ENCODE data around the gene MYOCD. TPM values are rescaled to one million over a fixed set of nuclear protein-coding genes. Genes with fewer than 3 reads are reported as not detected.

MYOCD gene
- polyA plus RNA-seq, 2 of the 4 experiments (the other 2 are of a cell fraction): 8.6 to 12.5 TPM

GRCh38 chr17:12789481-12790248 is 124.0 kb downstream of the MYOCD start, which contains the start of gene ARHGAP44:
TSS of gene ARHGAP44 (plus strand) at chr17:12789498. CDS start at chr17:12789839, 341 bp downstream.
- Histone ChIP-seq H3K9me3 (no peaks in the 10 kb centered on the region), H3K27ac (peak within 1 kb of the TSS; percentile 72 to 86), H3K4me2 (peak within 1 kb of the TSS; percentile 92), H3K4me1 (0 out of 3 replicates have a peak, but pooled peaks cover 3% of the 10 kb centered on the region), H3K4me3 (peak within 1 kb of the TSS; percentile 74)
- ATAC-seq: peak; percentile 97 to 98
- ChIA-PET CTCF (interaction anchor here (0.6 to 1.4 kb wide), 5 partner anchors 17 to 607 kb away, joined by 3 to 6 read pairs (median 4); no protein-coding TSS in a partner anchor), POLR2A (no interaction called here)
- peak in 1 of 2 experiments; percentile 64 for DNase-seq (ENCODE audit: low read depth in 1 of 2, low spot score in 1 of 2)
- FAIRE-seq: no peak
- TF ChIP-seq MAX (IDR thresholded peaks at IDR 0.05) (peak; percentile 57), ZC3H11A (IDR thresholded peaks at IDR 0.05) (no peak), RAD21 (conservative IDR thresholded peaks at IDR 0.05 in 1 of 2, IDR thresholded peaks at IDR 0.05 in 1 of 2) (no peak; a peak in 1 of 5 replicates), CHD4 (IDR thresholded peaks at IDR 0.05; ENCODE audit: borderline replicate concordance) (no peak), RFX5 (IDR thresholded peaks at IDR 0.05) (no peak), ZNF302 (CRISPR knock-in tag; IDR thresholded peaks at IDR 0.05) (no peak), JUN (IDR thresholded peaks at IDR 0.05) (peak in 1 of 2 experiments; percentile 53; a peak in 2 of 5 replicates), FOSB (CRISPR knock-in tag; IDR thresholded peaks at IDR 0.05) (no peak), ATOH8 (CRISPR knock-in tag; IDR thresholded peaks at IDR 0.05; ENCODE audit: low read depth) (no peak), RCOR1 (IDR thresholded peaks at IDR 0.05; ENCODE audit: low read depth, low read length) (no peak), POLR2A (IDR thresholded peaks at IDR 0.05; ENCODE audit: low read length) (peak; percentile 73), MAFK (IDR thresholded peaks at IDR 0.05; ENCODE audit: partially characterized antibody) (no peak), CBX8 (IDR thresholded peaks at IDR 0.05) (no peak), ESRRA (IDR thresholded peaks at IDR 0.05; ENCODE audit: borderline replicate concordance, low read length) (no peak), HDAC2 (IDR thresholded peaks at IDR 0.05) (peak; percentile 93), EHF (CRISPR knock-in tag; IDR thresholded peaks at IDR 0.05) (no peak), RNF2 (IDR thresholded peaks at IDR 0.05; ENCODE audit: borderline replicate concordance, low read depth) (no peak), MAZ (IDR thresholded peaks at IDR 0.05; ENCODE audit: borderline replicate concordance, low read depth, low read length) (no peak), HOXB13 (CRISPR knock-in tag; IDR thresholded peaks at IDR 0.05; ENCODE audit: low read depth) (no peak), CEBPB (IDR thresholded peaks at IDR 0.05) (no peak), HOXB5 (CRISPR knock-in tag; IDR thresholded peaks at IDR 0.05) (0 out of 2 replicates have a peak, but pooled peaks have one; percentile 11), FOXS1 (CRISPR knock-in tag; IDR thresholded peaks at IDR 0.05) (no peak), JUNB (IDR thresholded peaks at IDR 0.05) (no peak)
- TF ChIP-seq, protein P1, sequence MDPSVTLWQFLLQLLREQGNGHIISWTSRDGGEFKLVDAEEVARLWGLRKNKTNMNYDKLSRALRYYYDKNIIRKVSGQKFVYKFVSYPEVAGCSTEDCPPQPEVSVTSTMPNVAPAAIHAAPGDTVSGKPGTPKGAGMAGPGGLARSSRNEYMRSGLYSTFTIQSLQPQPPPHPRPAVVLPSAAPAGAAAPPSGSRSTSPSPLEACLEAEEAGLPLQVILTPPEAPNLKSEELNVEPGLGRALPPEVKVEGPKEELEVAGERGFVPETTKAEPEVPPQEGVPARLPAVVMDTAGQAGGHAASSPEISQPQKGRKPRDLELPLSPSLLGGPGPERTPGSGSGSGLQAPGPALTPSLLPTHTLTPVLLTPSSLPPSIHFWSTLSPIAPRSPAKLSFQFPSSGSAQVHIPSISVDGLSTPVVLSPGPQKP (IDR thresholded peaks at IDR 0.05; ENCODE audit: low read depth, low read length): no peak
- TF ChIP-seq, protein P2, sequence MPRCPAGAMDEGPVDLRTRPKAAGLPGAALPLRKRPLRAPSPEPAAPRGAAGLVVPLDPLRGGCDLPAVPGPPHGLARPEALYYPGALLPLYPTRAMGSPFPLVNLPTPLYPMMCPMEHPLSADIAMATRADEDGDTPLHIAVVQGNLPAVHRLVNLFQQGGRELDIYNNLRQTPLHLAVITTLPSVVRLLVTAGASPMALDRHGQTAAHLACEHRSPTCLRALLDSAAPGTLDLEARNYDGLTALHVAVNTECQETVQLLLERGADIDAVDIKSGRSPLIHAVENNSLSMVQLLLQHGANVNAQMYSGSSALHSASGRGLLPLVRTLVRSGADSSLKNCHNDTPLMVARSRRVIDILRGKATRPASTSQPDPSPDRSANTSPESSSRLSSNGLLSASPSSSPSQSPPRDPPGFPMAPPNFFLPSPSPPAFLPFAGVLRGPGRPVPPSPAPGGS (IDR thresholded peaks at IDR 0.05): 0 out of 3 replicates have a peak, but pooled peaks have one; percentile 62
- TF ChIP-seq, protein P3, sequence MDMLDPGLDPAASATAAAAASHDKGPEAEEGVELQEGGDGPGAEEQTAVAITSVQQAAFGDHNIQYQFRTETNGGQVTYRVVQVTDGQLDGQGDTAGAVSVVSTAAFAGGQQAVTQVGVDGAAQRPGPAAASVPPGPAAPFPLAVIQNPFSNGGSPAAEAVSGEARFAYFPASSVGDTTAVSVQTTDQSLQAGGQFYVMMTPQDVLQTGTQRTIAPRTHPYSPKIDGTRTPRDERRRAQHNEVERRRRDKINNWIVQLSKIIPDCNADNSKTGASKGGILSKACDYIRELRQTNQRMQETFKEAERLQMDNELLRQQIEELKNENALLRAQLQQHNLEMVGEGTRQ (IDR thresholded peaks at IDR 0.05): no peak
- 4% methylated on average over 38 of the region's 86 CpGs for WGBS (ENCODE audit: missing lambda C conversion rate)

Measured in A549 (cell line).